Nephron progenitor cell (in vitro differentiated cells): Measurements from ENCODE around the gene HMOX1.

ENCODE experiments used
- DNase-seq: peaks from one replicate; pipeline ENCODE4 v3.0.0; 2021
- H3K27ac Mint-ChIP-seq: 2 replicates; pipeline ENCODE4 v1.8.0; 2021; ENCODE audit warnings: mild to moderate bottlenecking, moderate library complexity, mixed read lengths
- H3K27me3 Mint-ChIP-seq: 2 replicates; pipeline ENCODE4 v1.8.0; 2021; ENCODE audit warnings: mild to moderate bottlenecking, low read depth, mixed read lengths; ENCODE audit not compliant: poor library complexity
- H3K36me3 Mint-ChIP-seq: 2 replicates; pipeline ENCODE4 v1.8.0; 2021; ENCODE audit warnings: low read depth, mixed read lengths
- H3K4me1 Mint-ChIP-seq: 2 replicates; pipeline ENCODE4 v1.8.0; 2021; ENCODE audit warnings: mixed read lengths
- H3K4me3 Mint-ChIP-seq: 2 replicates; pipeline ENCODE4 v1.8.0; 2021; ENCODE audit warnings: mild to moderate bottlenecking, moderate library complexity, mixed read lengths
- H3K9me3 Mint-ChIP-seq: 2 replicates; pipeline ENCODE4 v1.8.0; 2021; ENCODE audit warnings: mild to moderate bottlenecking, moderate library complexity, mixed read lengths
- TF ChIP-seq, protein P1 (sequence below): fragments of 200-600 bp; sonication (generic); IDR thresholded peaks from 2 replicates; pipeline ENCODE4 v1.5.0; 2021; ENCODE audit warnings: antibody characterized with exemption

Gene HMOX1

DNA sequence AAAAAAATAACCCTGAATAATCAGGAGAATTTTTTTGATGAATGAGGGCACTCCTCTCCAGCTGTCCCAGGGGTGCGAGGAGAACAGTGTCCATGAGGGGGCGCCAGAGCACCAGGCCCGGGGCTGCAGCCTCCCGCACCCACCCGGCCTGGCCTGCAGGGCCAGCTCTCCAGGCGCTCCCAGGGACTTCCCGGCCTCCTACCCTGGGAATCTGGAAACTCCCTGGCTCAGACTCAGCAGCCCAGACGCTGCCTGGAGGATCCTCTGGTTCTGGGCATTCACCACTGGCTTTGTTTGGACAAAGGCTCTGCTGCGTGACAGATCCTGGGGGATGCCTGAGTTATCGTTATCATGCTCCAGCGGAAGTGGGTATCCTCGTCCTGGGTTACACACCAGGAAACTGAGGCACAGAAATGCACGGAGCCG is 50.0 kb downstream of the HMOX1 start:
- no peak overlapping the region for H3K27ac Mint-ChIP-seq
- H3K4me1 Mint-ChIP-seq: peaks cover 13% of the 10 kb centered on the region
- H3K36me3 Mint-ChIP-seq: peaks cover 38% of the 10 kb centered on the region
- H3K9me3 Mint-ChIP-seq: peaks cover 27% of the 10 kb centered on the region
- DNase-seq: peak; percentile 95
- no peak overlapping the region for H3K4me3 Mint-ChIP-seq
- TF ChIP-seq, protein P1, sequence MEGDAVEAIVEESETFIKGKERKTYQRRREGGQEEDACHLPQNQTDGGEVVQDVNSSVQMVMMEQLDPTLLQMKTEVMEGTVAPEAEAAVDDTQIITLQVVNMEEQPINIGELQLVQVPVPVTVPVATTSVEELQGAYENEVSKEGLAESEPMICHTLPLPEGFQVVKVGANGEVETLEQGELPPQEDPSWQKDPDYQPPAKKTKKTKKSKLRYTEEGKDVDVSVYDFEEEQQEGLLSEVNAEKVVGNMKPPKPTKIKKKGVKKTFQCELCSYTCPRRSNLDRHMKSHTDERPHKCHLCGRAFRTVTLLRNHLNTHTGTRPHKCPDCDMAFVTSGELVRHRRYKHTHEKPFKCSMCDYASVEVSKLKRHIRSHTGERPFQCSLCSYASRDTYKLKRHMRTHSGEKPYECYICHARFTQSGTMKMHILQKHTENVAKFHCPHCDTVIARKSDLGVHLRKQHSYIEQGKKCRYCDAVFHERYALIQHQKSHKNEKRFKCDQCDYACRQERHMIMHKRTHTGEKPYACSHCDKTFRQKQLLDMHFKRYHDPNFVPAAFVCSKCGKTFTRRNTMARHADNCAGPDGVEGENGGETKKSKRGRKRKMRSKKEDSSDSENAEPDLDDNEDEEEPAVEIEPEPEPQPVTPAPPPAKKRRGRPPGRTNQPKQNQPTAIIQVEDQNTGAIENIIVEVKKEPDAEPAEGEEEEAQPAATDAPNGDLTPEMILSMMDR: peak; percentile 94
- H3K27me3 Mint-ChIP-seq: peaks cover 2% of the 10 kb centered on the region

DNA sequence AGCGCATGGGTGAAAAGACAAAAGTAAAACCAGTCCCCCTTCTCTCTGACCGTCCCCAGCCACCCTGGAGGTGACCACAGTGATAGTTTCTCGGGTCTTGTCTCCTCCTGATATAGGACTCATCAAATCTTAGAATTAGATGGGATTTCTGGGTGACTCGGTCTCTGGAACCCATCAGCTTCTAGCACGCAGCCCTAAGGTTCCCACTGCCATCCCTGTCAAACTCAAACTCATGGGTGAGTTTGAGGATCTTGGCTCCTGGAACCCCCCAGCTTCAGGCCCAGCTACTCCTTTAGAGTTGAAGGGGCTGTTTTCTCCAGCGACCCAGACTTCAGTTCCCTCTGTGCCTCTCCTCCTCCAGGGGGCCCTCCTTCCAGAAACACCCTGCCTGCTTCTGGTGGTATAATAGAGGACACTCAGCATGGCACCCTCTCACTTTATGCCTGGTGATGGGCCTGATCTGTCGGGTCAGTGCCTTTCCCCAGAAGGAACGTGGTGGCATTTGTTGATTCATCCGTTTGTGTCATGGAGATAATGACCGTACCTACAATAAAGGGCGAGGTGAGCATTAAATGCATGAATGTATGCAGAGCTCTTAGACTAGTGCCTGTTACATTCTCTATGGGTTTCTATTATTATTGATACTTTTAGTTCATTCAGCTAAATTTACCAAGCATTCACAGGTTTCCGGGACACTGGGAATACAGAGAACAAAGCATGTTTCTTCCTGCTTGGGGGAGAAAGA is 50.8 kb downstream of the HMOX1 start:
- Mint-ChIP-seq H3K4me3 (no peak overlapping the region), H3K27me3 (peaks cover 2% of the 10 kb centered on the region)

DNA sequence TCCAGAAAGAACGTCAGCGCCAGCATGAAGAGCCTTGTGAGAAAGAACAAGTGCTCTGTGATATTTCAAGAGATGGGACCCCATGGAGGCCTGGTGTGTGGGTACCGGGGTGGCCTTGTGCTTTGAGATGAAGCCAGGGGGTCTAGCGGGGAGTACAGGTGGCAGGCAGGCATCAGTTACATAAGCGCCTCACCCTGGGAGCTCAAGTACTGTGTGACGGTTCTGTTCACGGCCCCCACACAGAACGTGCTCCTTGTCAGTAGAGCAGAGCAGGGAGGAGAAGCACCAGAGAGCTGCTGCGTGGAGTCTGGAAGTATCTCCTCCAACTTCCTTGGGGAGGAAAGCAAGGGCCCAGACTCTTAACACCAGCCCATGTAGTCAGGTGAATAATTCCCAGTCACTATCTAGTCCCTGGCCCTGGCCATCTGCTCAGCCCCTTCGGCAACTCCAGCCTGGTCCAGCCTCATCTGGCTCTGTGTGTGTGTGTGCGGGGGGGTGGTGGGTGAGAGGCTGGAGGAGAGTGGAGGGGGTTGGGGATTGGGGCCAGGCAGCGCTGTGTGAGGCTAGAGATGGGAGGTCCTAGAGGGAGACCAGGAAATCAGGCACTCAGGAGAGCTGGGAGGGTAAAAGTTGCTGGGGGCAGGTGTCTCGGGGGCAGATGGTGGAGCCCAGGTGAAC is 51.5 kb downstream of the HMOX1 start:
- Mint-ChIP-seq H3K9me3 (peaks cover 27% of the 10 kb centered on the region), H3K36me3 (peaks cover 50% of the 10 kb centered on the region), H3K4me3 (no peak overlapping the region), H3K27me3 (peaks cover 2% of the 10 kb centered on the region), H3K4me1 (peaks cover 4% of the 10 kb centered on the region), H3K27ac (no peak overlapping the region)
- TF ChIP-seq, protein P1: no peak
- DNase-seq: no peak

More for the DNA sequence above, 50.8 kb downstream of the HMOX1 start:
- DNase-seq: no peak
- peaks cover 44% of the 10 kb centered on the region for H3K36me3 Mint-ChIP-seq
- TF ChIP-seq, protein P1: no peak
- no peak overlapping the region for H3K27ac Mint-ChIP-seq
- H3K9me3 Mint-ChIP-seq: peaks cover 27% of the 10 kb centered on the region
- H3K4me1 Mint-ChIP-seq: peaks cover 9% of the 10 kb centered on the region

DNA sequence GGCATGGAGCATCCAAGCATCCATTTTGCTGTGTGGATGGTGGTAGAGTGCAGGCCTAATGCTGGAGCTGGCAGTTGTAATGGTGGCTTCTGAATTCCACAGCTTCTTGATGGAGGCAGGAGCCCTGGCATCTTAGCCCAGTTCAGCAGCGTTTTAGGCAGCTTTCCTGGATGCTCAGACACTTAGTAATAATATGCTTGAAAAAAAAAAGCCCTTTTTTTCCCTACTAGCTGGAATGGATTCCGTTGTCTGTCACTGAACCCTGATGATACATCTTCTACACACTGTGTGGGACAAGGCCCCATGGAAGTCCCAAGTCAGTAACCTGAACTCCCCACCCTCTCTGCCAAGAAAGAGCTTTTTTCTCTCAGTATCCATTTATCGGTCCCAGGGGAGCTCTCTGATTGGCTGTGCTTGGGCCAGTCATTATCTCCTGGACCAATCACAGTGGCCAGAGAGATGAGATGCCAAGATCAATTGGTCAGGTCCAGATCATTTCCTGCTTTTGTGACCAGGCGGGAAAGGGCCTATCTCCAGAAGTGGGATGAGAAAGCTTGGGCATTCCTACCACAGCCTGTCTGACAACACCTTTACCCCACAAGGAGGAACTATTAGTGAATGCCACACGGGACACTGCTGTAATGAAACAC is 53.3 kb downstream of the HMOX1 start:
- peaks cover 2% of the 10 kb centered on the region for H3K27me3 Mint-ChIP-seq
- H3K4me1 Mint-ChIP-seq: peaks cover 4% of the 10 kb centered on the region
- peak overlapping the region; percentile 32 for H3K27ac Mint-ChIP-seq
- TF ChIP-seq, protein P1: no peak
- H3K4me3 Mint-ChIP-seq: no peak overlapping the region
- peaks cover 65% of the 10 kb centered on the region for H3K36me3 Mint-ChIP-seq
- peaks cover 27% of the 10 kb centered on the region for H3K9me3 Mint-ChIP-seq
- DNase-seq: no peak

DNA sequence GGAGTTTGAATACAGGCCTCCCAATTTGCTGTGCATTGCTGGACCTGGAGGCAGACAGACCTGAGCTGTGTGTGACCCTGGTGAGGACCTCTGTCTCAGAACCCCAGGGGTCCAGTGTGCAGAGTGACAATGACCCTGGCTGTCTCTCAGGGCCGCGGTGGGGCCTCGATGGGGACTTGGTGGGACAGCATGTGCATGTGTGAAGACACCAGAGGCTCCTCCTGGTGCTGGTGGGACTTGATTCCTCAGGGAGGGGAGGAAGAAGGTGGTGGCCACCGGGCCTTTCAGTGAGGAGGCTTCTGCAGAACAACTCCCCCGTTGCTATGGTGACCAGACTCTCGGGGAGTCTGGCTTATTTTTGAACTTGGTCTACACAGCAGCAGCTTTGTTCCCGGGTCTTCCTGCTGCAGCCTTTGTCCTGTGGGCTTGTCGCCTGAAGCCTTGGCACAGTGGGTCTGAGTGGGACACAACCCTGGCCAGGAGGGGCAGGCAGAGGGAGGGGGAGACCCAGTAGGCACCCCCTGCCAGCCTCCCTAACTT is 54.4 kb downstream of the HMOX1 start:
- Mint-ChIP-seq H3K4me3 (no peak overlapping the region), H3K4me1 (peaks cover 4% of the 10 kb centered on the region), H3K27ac (no peak overlapping the region), H3K27me3 (peaks cover 2% of the 10 kb centered on the region), H3K9me3 (peaks cover 27% of the 10 kb centered on the region), H3K36me3 (peaks cover 67% of the 10 kb centered on the region)
- DNase-seq: no peak
- TF ChIP-seq, protein P1: no peak
